ENCODE measurements around the gene EP400. TPM values are rescaled to one million over a fixed set of nuclear protein-coding genes. Genes with fewer than 3 reads are reported as not detected.

EP400 gene
- total and polyA plus RNA-seq, 7 donors: 8.0 to 24.5 (median 18.4) TPM

GRCh38 chr12:131915823-131916222 is 33.9 kb upstream of the EP400 start:
- H3K36me3 ChIP-seq (ENCODE audit: insufficient read depth in 1 of 2, low read depth in 1 of 2): peaks cover 0 to 91% of the 10 kb centered on the region in 2 donors
- TF ChIP-seq CTCF (IDR thresholded peaks at IDR 0.05): no peak
- H3K27me3 ChIP-seq (ENCODE audit: insufficient read depth in 3 of 3, low read length in 2 of 3): no peaks in the 10 kb centered on the region
- 88 to 91% (median 90%) methylated on average over 21 of the region's 21 CpGs for WGBS, 3 donors
- no peak for DNase-seq
- no peak overlapping the region for H3K4me3 ChIP-seq
- no peak for ATAC-seq
- H3K27ac ChIP-seq: no peak overlapping the region
- intact Hi-C loops (cut with DNase I): no loop called here
- no peaks in the 10 kb centered on the region for H3K9me3 ChIP-seq
- H3K4me1 ChIP-seq: peaks cover 9% of the 10 kb centered on the region

GRCh38 chr12:131916306-131917138 is 33.2 kb upstream of the EP400 start:
- 87 to 91% (median 90%) methylated on average over 32 to 36 of the region's 36 CpGs for WGBS, 3 donors
- Histone ChIP-seq H3K4me1 (peaks cover 9% of the 10 kb centered on the region), H3K27ac (no peak overlapping the region), H3K27me3 (ENCODE audit: insufficient read depth in 3 of 3, low read length in 2 of 3) (no peaks in the 10 kb centered on the region), H3K9me3 (no peaks in the 10 kb centered on the region), H3K4me3 (no peak overlapping the region), H3K36me3 (ENCODE audit: insufficient read depth in 1 of 2, low read depth in 1 of 2) (peaks cover 0 to 91% of the 10 kb centered on the region in 2 donors)
- intact Hi-C loops (cut with DNase I): no loop called here
- no peak for TF ChIP-seq CTCF (IDR thresholded peaks at IDR 0.05)
- peak; percentile 10 to 46 for DNase-seq
- no peak for ATAC-seq

GRCh38 chr12:131917139-131917710 is 32.5 kb upstream of the EP400 start:
- H3K4me1 ChIP-seq: peaks cover 3% of the 10 kb centered on the region
- no peaks in the 10 kb centered on the region for H3K9me3 ChIP-seq
- no peak for TF ChIP-seq CTCF (IDR thresholded peaks at IDR 0.05)
- peaks cover 0 to 91% of the 10 kb centered on the region in 2 donors for H3K36me3 ChIP-seq (ENCODE audit: insufficient read depth in 1 of 2, low read depth in 1 of 2)
- H3K27ac ChIP-seq: no peak overlapping the region
- intact Hi-C loops (cut with DNase I): no loop called here
- H3K4me3 ChIP-seq: no peak overlapping the region
- no peaks in the 10 kb centered on the region for H3K27me3 ChIP-seq (ENCODE audit: insufficient read depth in 3 of 3, low read length in 2 of 3)
- DNase-seq: peak; percentile 14 to 46
- no peak for ATAC-seq
- WGBS, 3 donors: 79 to 81% (median 80%) methylated on average over 21 to 31 of the region's 31 CpGs

- ATAC-seq: no peak
- Histone ChIP-seq H3K4me1 (no peaks in the 10 kb centered on the region), H3K27me3 (ENCODE audit: insufficient read depth in 3 of 3, low read length in 2 of 3) (no peaks in the 10 kb centered on the region), H3K36me3 (ENCODE audit: insufficient read depth in 1 of 2, low read depth in 1 of 2) (peaks cover 0 to 90% of the 10 kb centered on the region in 2 donors), H3K9me3 (no peaks in the 10 kb centered on the region), H3K4me3 (no peak overlapping the region), H3K27ac (no peak overlapping the region)
- 90 to 94% (median 91%) methylated on average over 18 of the region's 18 CpGs for WGBS, 3 donors
- DNase-seq: peak in 1 of 2 donors; percentile 53
- intact Hi-C loops (cut with DNase I): no loop called here
- no peak for TF ChIP-seq CTCF (IDR thresholded peaks at IDR 0.05)
Measured at GRCh38 chr12:131917711-131918306, 31.9 kb upstream of the EP400 start.
